GM19043 (cell line): ENCODE data around the gene PXYLP1.

Source experiments
- ATAC-seq: cut with Tn5 transposase; IDR thresholded peaks from one replicate; pipeline ENCODE4 v1.9.1; 2021; ENCODE audit warnings: low read depth; ENCODE audit not compliant: unreplicated experiment

Gene PXYLP1

GRCh38 chr3:141337991-141338390 is 106.4 kb downstream of the PXYLP1 start:
- ATAC-seq = no peak

DNA sequence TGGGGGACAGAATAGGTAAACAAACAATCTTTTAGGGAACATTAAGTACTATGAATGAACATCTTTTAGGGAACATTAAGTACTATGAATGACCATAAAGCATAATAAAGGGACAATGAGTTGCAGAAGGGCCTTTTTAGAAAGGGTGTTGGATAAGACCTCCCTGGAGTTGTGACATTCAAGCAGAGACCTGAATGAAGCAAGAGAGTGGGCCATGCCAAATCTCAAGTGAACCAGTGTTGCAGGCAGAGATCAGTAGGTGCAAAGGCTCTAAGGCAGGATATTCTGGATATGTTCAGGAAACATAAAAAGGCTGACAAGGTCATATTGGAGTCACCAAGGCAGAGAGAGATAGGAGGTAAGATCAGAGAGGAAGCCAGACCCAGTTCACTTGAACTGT is 107.3 kb downstream of the PXYLP1 start:
- ATAC-seq = no peak

GRCh38 chr3:141341536-141341935 is 109.9 kb downstream of the PXYLP1 start:
- no peak for ATAC-seq

DNA sequence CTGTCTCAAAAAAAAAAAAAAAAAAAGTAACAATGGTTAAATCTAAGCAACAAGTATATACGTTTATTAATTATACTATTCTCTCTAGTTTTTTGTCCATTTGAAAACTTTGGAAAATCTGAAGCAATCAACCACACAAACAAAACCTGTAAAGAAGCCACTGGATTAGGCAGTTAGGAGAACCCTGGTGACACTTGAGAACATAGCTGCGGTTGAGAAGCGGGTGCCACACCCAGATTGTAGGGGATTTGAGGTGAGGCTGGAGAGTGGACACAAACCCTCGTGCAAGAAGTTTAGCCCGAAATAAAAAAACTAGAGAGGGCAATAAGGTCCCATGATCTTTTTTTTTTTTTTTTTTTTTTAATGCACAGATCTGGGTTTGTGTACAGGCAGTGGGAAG is 110.8 kb downstream of the PXYLP1 start:
- no peak for ATAC-seq

GRCh38 chr3:141343077-141343476 is 111.5 kb downstream of the PXYLP1 start:
- no peak for ATAC-seq

DNA sequence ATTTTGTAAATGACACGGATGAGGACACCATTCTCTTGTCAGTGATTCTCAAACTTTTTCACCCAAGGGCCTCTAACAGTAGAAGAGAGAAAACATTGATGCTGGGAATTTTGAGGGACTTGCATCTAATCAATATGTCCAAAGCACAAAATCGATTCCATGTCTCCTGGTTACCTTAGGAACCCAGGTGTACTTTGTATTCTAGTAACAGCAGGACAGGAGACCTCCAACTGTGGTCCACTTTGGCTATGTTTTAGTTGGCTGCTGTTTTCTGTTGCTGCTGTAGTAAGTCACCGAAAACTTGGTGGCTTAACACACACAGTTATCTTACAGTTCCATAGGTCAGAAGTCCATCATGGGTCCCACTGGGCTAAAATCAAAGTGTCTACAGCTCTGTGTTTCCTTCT is 112.2 kb downstream of the PXYLP1 start:
- ATAC-seq = no peak
